HG03060 (cell line): ENCODE data around the gene MTSS2.

Experiments used
- ATAC-seq: cut with Tn5 transposase; IDR thresholded peaks from one replicate; pipeline ENCODE4 v1.9.1; 2021; ENCODE audit warnings: low read depth, moderate number of reproducible peaks; ENCODE audit not compliant: unreplicated experiment

The MTSS2 gene

DNA sequence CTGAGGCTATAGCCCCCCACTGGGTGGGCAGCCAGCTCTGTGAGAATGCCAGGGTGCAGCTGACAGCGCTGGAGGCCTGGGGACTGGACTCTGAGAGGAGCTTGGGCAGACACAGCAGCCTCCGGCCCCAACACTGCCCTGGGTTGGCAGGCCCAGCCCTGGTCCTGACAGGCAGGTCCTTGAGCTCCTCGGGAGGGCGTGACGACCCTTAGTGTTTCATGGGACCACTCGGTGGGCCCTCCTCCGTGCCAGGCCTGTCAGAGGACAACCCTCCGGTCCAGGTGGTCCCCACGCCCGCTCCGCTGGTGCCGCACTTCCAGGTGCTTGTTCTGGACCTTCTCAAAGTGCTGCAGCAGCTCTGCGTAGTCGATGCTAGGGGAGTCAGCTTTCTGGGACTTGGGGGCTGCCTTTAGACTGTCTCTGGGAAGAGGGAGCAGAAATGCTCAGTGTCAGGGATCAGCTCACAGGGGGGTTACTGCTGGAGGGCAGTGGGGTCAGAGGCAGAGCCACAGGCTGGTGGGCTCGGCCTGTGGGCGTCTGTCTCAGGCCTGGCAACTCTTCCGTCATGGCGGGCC, 1.9 kb upstream of the MTSS2 start:
- no peak for ATAC-seq

GRCh38 chr16:70687102-70687511, 1.3 kb upstream of the MTSS2 start:
- no peak for ATAC-seq

DNA sequence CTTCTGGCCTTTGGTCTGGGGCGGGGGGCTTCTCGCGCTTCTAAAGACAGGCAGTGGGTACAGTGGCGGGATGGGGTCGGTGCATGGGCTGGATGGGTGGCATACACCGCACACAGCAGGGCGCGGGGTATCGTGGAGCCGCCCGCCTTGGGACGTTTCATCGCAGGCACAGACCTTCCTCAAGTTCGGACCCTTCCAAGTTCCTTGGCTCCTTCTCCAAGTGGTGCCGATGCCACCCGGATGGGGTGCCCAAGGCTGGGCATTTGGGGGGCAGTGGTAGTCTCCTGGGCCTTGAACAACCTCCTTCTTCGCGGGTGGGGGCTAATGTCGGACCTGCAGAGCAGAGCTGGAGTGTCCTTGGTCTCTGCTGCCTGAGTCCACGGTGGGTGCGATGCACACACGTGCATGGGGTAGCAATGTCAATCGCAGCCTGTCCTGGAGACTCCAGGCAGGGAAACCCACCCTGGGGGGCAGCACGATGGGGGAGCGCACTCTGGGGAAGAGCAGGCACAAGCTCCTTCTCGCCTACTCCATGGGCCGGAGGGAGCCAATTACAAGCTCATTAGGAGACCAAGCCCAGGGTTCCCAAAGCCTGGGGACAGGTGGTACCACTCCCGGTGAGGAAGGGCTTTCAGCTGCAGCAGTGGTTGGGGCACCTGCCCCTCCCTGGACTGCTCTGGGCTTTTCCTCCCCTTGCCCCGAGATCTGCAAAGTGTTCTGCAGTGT, 686 bp upstream of the MTSS2 start:
- no peak for ATAC-seq

- no peak for ATAC-seq
These were observed 554 bp downstream of the MTSS2 start for GRCh38 chr16:70685061-70685937.

DNA sequence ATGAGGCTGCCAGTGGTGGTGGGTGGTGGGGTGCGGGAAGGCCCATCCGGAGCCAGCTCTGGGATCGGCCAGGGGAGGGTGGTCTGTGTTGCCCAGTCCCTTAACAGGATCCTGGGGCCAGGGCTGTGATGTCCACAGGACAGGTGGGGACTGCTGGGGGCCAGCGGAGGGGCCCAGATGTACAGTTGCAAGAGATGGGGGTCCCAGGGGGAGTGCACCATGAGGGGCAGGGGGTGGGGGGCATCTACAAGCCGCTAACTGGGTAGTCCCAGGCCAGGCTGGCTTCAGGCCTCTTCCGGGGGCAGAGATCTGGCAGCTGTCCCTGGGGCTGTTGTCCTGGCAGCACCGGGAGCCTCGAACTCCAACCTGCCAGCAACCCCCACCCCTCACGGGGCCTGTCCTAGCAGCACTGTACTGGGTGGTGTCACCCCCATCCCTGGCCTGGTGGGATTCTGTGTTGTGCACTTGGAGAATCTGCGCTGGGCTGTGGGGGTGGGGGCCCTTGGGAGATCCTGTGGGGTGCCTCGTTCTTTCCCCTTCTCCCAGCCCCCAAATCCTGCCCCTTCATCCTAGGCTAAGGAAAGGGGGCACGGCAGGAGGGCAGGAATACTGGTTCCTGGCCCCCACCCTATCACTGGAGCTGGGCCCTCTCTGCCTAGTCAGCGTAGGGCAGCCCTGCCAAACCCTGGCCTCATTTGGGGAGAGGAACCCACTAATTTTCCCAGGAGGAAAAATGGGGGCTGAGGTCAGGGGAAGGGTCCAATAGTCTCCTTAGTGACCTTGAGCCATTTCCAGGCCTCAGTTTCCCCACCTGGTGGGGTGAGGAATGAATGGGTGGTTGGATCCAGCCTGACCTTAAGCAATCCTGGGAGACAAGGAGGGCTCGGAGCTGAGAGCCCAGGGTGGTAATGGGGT, 1.4 kb downstream of the MTSS2 start:
- ATAC-seq, result no peak

GRCh38 chr16:70683146-70683944, 2.5 kb downstream of the MTSS2 start:
- ATAC-seq, result no peak

- ATAC-seq, result no peak
These were observed 3.4 kb downstream of the MTSS2 start for GRCh38 chr16:70682239-70683145.

DNA sequence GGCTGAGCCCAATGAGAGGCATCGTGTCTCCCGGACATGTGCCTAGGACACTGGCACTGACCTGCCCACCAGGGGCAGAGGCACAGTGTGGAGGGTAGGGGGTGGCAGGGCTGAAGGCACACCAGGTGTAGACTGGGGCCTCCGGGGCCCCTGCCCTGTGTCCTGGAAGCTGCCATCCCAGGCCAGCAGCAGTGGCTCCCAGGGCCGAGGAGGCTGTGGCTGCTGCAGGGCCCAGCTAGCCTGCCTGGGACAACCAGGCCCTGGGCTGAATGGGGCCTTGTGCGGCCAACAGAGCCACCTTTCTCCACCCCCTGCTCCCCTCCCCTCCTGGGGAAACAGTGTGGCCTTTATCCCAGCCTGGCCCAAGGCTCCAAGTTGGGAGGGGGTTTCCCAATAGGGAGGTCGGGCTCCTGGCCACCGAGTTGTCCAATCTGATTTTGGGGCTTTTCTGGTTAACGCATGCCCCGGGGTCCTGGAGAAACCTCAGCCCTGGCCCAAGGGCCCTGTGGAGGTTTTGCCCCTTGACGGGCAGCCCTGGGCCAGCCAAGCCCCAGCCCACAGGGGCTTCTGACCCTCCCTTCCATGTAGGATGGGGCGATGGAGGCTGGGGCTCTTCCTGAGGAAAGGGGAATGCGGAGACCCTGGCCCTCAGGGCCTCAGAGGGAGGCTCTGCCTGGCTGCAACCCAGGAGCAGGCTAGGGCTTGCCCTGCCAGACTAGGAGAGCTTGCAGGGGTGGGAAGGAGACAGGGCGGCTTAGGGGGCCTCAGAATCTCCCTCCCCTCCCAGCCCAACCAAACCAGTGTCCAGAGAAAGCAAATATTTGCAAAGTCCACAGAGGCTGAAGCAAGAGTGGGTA, 4.2 kb downstream of the MTSS2 start:
- ATAC-seq, result no peak

DNA sequence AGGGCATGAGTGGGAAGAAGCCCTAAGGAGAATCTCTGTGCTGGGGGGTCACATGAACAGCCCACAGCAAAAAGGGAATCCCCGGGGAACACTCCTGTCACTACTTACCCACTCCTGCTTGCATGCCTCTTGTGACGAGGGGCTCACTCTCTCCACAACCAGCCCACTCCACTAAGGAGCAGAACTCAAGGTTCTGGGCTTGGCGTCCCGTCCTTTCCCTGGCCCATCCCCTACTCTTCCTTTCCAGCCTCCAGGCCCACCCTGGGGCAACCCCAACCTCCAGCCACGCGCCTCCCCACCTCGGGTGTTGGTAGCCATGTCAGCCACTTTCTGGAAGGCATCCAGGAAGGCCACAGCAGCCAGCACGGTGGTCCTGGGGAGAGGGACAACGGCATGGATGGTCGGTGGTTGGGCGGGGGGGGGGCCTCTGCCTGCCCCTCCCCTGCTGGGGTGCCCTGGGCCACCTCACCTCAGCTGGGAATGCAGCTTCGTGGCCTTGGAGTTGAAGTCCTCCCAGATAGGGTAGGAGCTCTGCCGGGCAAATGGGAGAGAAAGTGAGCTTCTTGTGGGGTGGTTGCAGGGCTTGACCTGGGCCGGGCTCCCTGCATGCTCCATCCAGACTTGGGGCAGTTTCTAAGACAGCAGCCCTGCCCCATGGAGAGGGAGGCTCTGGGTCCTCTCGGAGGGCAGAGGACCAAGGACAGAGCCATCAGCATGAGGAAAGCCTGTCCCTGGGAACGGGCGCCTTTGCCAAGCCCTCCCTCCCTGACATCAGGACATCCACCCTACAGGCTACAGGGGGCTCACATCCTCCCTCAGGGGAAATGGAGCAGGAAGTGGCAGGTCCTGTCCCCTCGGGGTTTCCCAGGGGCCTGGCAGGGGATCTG, 5.1 kb downstream of the MTSS2 start:
- no peak for ATAC-seq

- no peak for ATAC-seq
These were observed 6.0 kb downstream of the MTSS2 start for GRCh38 chr16:70679671-70680494.

GRCh38 chr16:70678898-70679670, 6.8 kb downstream of the MTSS2 start:
- ATAC-seq, result no peak

DNA sequence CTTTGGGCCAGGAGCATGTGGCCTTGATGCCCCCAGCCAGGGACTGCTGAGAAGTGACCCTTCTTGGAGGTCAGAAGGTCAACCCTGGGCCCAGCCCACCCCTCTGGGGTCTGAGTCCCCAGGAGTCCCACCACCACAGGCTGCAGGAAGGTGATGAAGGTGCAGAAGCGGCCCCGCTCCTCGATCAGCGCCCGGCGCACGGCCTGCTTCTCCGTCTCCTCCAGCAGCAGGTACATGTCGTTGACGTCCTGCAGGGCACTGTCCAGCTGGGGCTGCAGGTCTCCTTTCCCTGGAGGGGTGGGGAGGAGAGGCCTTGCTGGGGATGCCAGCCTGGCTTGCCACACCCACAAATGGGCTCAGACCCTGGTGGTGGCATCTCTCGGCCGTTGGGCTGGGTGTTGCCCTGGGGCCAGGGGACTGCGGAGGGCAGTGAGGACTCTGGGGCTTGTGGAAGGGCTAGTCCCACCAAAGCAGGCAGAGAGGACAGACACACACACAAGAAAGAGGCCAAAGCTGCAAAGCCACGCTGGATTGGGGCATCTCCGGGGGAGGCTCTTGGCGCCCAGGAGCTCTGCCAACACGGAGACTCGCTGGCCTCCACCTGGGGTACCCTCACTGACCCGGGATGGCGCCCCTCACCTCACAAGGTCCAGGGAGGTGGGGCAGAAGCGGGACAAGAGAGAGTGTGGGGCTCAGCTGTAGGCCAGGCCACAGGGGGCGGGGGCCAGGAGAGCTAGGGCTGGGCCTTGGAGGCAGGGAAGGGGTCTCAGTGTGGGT, 7.5 kb downstream of the MTSS2 start:
- no peak for ATAC-seq

DNA sequence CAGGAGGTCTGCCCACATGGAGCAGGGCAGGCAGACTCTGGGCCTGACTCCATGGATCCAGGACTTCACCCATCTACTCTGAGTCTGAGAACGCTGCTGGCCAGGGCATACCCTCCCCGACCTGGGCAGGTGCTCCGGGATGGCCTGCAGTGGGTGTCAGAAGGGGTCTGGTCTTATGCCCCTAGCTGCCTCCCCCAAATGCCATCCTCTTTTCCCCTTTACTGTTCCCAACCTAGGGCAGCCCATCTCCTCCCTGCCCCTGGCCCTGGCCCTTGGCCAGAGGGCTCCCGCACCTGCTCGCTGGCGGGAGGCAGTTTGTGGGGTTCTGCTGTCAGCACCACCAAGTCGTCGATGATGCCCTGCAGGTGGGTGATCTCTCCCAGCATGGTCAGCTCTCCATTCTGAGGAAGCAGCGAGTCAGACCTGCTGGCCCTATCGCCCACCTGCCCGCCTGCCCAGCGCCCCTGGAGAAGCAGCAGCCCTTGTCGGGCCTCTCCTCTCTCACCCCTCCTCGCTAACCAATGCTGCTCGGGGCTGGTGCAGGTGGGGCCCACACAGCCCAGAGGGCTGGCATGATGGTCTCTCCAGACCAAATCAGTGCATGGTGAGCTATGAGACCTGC, 8.2 kb downstream of the MTSS2 start:
- no peak for ATAC-seq
